Neural cell (in vitro differentiated cells): ENCODE measurements around the gene ATP5PO. TPM values are rescaled to one million over a fixed set of nuclear protein-coding genes. Genes with fewer than 3 reads are reported as not detected.

Source experiments
- H2AFZ ChIP-seq: fragments of 200-600, 300-800 bp; sonication (generic), shearing (Covaris generic); 2 replicates; pipeline ENCODE4 v1.6.0; 2014; ENCODE audit warnings: low read depth, mild to moderate bottlenecking, antibody characterized with exemption, low read length, moderate library complexity
- H3F3A ChIP-seq: fragments of 200-600 bp; shearing (Covaris generic); 2 replicates; pipeline ENCODE4 v1.6.1; 2016; ENCODE audit warnings: mild to moderate bottlenecking, moderate library complexity, mixed read lengths, antibody characterized with exemption, low read length; ENCODE audit not compliant: insufficient read depth, poor library complexity, severe bottlenecking
- H3K27ac ChIP-seq: fragments of 200-600, 300-800 bp; sonication (generic), shearing (Covaris generic); 2 replicates; pipeline ENCODE4 v1.5.1; 2014; ENCODE audit warnings: mild to moderate bottlenecking, low read length, moderate library complexity
- H3K27me3 ChIP-seq: fragments of 300-800, 200-600 bp; sonication (generic), shearing (Covaris generic); 2 replicates; pipeline ENCODE4 v1.6.0; 2014; ENCODE audit warnings: mild to moderate bottlenecking, low read depth, low read length, moderate library complexity; ENCODE audit not compliant: insufficient read depth
- H3K36me3 ChIP-seq: fragments of 300-800, 200-600 bp; sonication (generic), shearing (Covaris generic); 2 replicates; pipeline ENCODE4 v1.5.1; 2014; ENCODE audit warnings: mild to moderate bottlenecking, antibody characterized with exemption, low read length, moderate library complexity; ENCODE audit not compliant: insufficient read depth
- H3K4me2 ChIP-seq: fragments of 300-800, 200-600 bp; sonication (generic), shearing (Covaris generic); 2 replicates; pipeline ENCODE4 v1.6.0; 2014; ENCODE audit warnings: mild to moderate bottlenecking, low read length
- H3K4me3 ChIP-seq: fragments of 300-800, 200-600 bp; sonication (generic), shearing (Covaris generic); 2 replicates; pipeline ENCODE4 v1.5.1; 2014; ENCODE audit warnings: mild to moderate bottlenecking, low read length, moderate library complexity
- H3K79me2 ChIP-seq: fragments of 200-600 bp; shearing (Covaris generic); replicated peaks from 2 replicates; pipeline ENCODE4 v1.6.0; 2014; ENCODE audit warnings: mild to moderate bottlenecking, low read length, moderate library complexity; ENCODE audit not compliant: insufficient read depth
- H3K9ac ChIP-seq: fragments of 300-800, 200-600 bp; sonication (generic), shearing (Covaris generic); 2 replicates; pipeline ENCODE4 v1.6.1; 2016; ENCODE audit warnings: mild to moderate bottlenecking, low read length, mixed read lengths
- H3K9me2 ChIP-seq: fragments of 200-600 bp; shearing (Covaris generic); 2 replicates; pipeline ENCODE4 v1.6.1; 2016; ENCODE audit warnings: mild to moderate bottlenecking, low read length, mixed read lengths; ENCODE audit not compliant: insufficient read depth
- H3K9me3 ChIP-seq: fragments of 200-600, 300-800 bp; sonication (generic), shearing (Covaris generic); 2 replicates; pipeline ENCODE4 v1.6.1; 2016; ENCODE audit warnings: mild to moderate bottlenecking, mixed run types, low read length, moderate library complexity, mixed read lengths
- H4K20me1 ChIP-seq: fragments of 200-600 bp; shearing (Covaris generic); 2 replicates; pipeline ENCODE4 v1.6.1; 2016; ENCODE audit warnings: mild to moderate bottlenecking, mixed run types; ENCODE audit not compliant: insufficient read depth
- CTCF ChIP-seq: fragments of 450-650 bp; IDR thresholded peaks from 2 replicates; pipeline ENCODE4 v1.5.1; 2014; ENCODE audit warnings: antibody characterized with exemption, mild to moderate bottlenecking, moderate library complexity; ENCODE audit not compliant: poor library complexity, severe bottlenecking
- EP300 ChIP-seq: fragments of 450-650 bp; conservative IDR thresholded peaks from 2 replicates; pipeline ENCODE4 v1.6.1; 2014; ENCODE audit warnings: antibody characterized with exemption, mild to moderate bottlenecking, moderate library complexity; ENCODE audit not compliant: poor library complexity, severe bottlenecking
- EZH2 ChIP-seq: fragments of 200-600, 300-800 bp; shearing (Covaris generic), sonication (generic); IDR thresholded peaks from 2 replicates; pipeline ENCODE4 v1.6.1; 2014; ENCODE audit warnings: antibody characterized with exemption, low read length, borderline replicate concordance, mild to moderate bottlenecking; ENCODE audit not compliant: insufficient read depth, poor library complexity, severe bottlenecking
- MXI1 ChIP-seq: fragments of 450-650 bp; conservative IDR thresholded peaks from 2 replicates; pipeline ENCODE4 v1.6.1; 2014; ENCODE audit warnings: antibody characterized with exemption, mild to moderate bottlenecking; ENCODE audit not compliant: poor library complexity, severe bottlenecking
- POLR2AphosphoS5 ChIP-seq: IDR thresholded peaks from 2 replicates; pipeline ENCODE4 v1.6.1; 2012
- RAD21 ChIP-seq: fragments of 450-650 bp; conservative IDR thresholded peaks from 2 replicates; pipeline ENCODE4 v1.6.1; 2014; ENCODE audit warnings: antibody characterized with exemption, mild to moderate bottlenecking, moderate library complexity
- REST ChIP-seq: IDR thresholded peaks from 2 replicates; pipeline ENCODE4 v1.6.1; 2012; ENCODE audit warnings: borderline replicate concordance
- SMC3 ChIP-seq: fragments of 450-650 bp; conservative IDR thresholded peaks from 2 replicates; pipeline ENCODE4 v1.6.1; 2014; ENCODE audit warnings: antibody characterized with exemption, mild to moderate bottlenecking, moderate library complexity; ENCODE audit not compliant: poor library complexity
- TAF1 ChIP-seq: IDR thresholded peaks from 2 replicates; pipeline ENCODE4 v1.6.1; 2012; ENCODE audit warnings: low read depth
- polyA plus RNA-seq: library from polyadenylated mRNA; depleted of rRNA; stranded (reverse); fragments of >200 nt; gene quantifications from 2 replicates; pipeline ENCODE4 v1.2.3, GENCODE V29; 2014

Gene ATP5PO
- polyA plus RNA-seq, 1 donor from 2014 or later, result 439 TPM

- Histone ChIP-seq H3K4me2 (no peak overlapping the region), H3K79me2 (no peaks in the 10 kb centered on the region), H3K36me3 (no peaks in the 10 kb centered on the region), H3K9ac (no peak overlapping the region), H3K27ac (no peak overlapping the region), H3K4me3 (no peak overlapping the region), H4K20me1 (no peaks in the 10 kb centered on the region), H3K27me3 (no peaks in the 10 kb centered on the region), H2AFZ (no peak overlapping the region), H3K9me2 (no peaks in the 10 kb centered on the region), H3F3A (no peaks in the 10 kb centered on the region), H3K9me3 (no peaks in the 10 kb centered on the region)
- no peak for TF ChIP-seq CTCF
- TF ChIP-seq RAD21, result no peak
- no peak for TF ChIP-seq MXI1
- no peak for TF ChIP-seq REST
- TF ChIP-seq POLR2AphosphoS5, result no peak
- TF ChIP-seq EP300, result no peak
- no peak for TF ChIP-seq EZH2
- TF ChIP-seq SMC3, result no peak
- no peak for TF ChIP-seq TAF1
Measured at GRCh38 chr21:33874161-33874560, 41.4 kb downstream of the ATP5PO start.

GRCh38 chr21:33872881-33873515, 42.6 kb downstream of the ATP5PO start:
- no peak overlapping the region for H2AFZ ChIP-seq
- no peak overlapping the region for H3K4me2 ChIP-seq
- H3K9me2 ChIP-seq, result no peaks in the 10 kb centered on the region
- no peaks in the 10 kb centered on the region for H3K27me3 ChIP-seq
- no peak overlapping the region for H3K27ac ChIP-seq
- no peak overlapping the region for H3K4me3 ChIP-seq
- H3K9ac ChIP-seq, result no peak overlapping the region
- TF ChIP-seq REST, result no peak
- no peak for TF ChIP-seq SMC3
- TF ChIP-seq TAF1, result no peak
- TF ChIP-seq RAD21, result no peak
- TF ChIP-seq MXI1, result no peak
- TF ChIP-seq POLR2AphosphoS5, result no peak
- TF ChIP-seq EZH2, result no peak
- no peak for TF ChIP-seq EP300
- no peak for TF ChIP-seq CTCF
- no peaks in the 10 kb centered on the region for H3K9me3 ChIP-seq
- no peaks in the 10 kb centered on the region for H3F3A ChIP-seq
- no peaks in the 10 kb centered on the region for H4K20me1 ChIP-seq
- H3K79me2 ChIP-seq, result no peaks in the 10 kb centered on the region
- H3K36me3 ChIP-seq, result no peaks in the 10 kb centered on the region
